Small intestine (tissue), 7 donors: ENCODE results near the gene LTV1. TPM values are rescaled to one million over a fixed set of nuclear protein-coding genes. Genes with fewer than 3 reads are reported as not detected.
A peak's percentile ranks its signal among the peaks of the same experiment; 100 is the strongest.

Experiments used
- DNase-seq, 2 donors: peaks; one replicate each; pipeline versions ENCODE4 v3.0.0 to v3.0.0-alpha.2; 2013
- FAIRE-seq: peaks from 2 replicates; lab custom pipeline; 2012; peaks lifted over from hg19 to GRCh38; lab: Jason Lieb, UNC
- H3K27ac ChIP-seq, 3 donors: one replicate each; pipeline ENCODE4 v1.5.1; 2013; ENCODE audit warnings: low read length in 2 of 3, mild to moderate bottlenecking in 2 of 3, control low read depth in 1 of 3, inconsistent platforms in 1 of 3, low read depth in 1 of 3, moderate library complexity in 1 of 3
- H3K27me3 ChIP-seq, 3 donors: one replicate each; pipeline ENCODE4 v1.6.1; 2013; ENCODE audit warnings: low read length in 3 of 3, inconsistent platforms in 1 of 3; ENCODE audit not compliant: control insufficient read depth in 3 of 3, insufficient read depth in 3 of 3
- H3K36me3 ChIP-seq, 3 donors: one replicate each; pipeline ENCODE4 v1.6.1; 2013; ENCODE audit warnings: low read length in 3 of 3, inconsistent platforms in 1 of 3, low read depth in 1 of 3, mild to moderate bottlenecking in 1 of 3, moderate library complexity in 1 of 3; ENCODE audit not compliant: control insufficient read depth in 3 of 3, insufficient read depth in 2 of 3
- H3K4me1 ChIP-seq, 3 donors: one replicate each; pipeline ENCODE4 v1.6.1; 2013; ENCODE audit warnings: low read length in 2 of 3, inconsistent platforms in 1 of 3, low read depth in 1 of 3, mild to moderate bottlenecking in 1 of 3, moderate library complexity in 1 of 3; ENCODE audit not compliant: control insufficient read depth in 3 of 3, insufficient read depth in 2 of 3
- H3K4me3 ChIP-seq, 3 donors: one replicate each; pipeline ENCODE4 v1.5.1; 2013; ENCODE audit warnings: low read length in 3 of 3, control low read depth in 1 of 3, inconsistent platforms in 1 of 3, low read depth in 1 of 3, mild to moderate bottlenecking in 1 of 3, moderate library complexity in 1 of 3
- H3K9me3 ChIP-seq, 2 donors: one replicate each; pipeline ENCODE4 v1.6.1; 2013; ENCODE audit warnings: low read depth in 1 of 2, low read length in 1 of 2; ENCODE audit not compliant: control insufficient read depth in 2 of 2, insufficient read depth in 1 of 2
- WGBS, 3 donors: extraction: QIAGEN DNeasy Blood & Tissue Kit; methylation state at CpG; one replicate each; pipeline ENCODE4 v1.1.7; 2013; 5-methylcytosine and 5-hydroxymethylcytosine counted together
- polyA plus RNA-seq, 4 donors: library from polyadenylated mRNA; stranded (reverse) in 3 of 4; unstranded in 1 of 4; fragments of 200-250 nt in 3 of 4; fragments of 120-200 nt in 1 of 4; gene quantifications; one replicate each; pipeline versions ENCODE4 v1.2.1 to v1.2.3, GENCODE V29; 2013
- donor health status: healthy with polysubstance abuse.
- donor health status: control.
- donor health status: control.
- donor health status: Bipolar disorder and iron deficiency.
- donor health status: healthy.

Gene LTV1
- polyA plus RNA-seq, 4 donors = 17.3 to 25.7 (median 21.2) TPM

DNA sequence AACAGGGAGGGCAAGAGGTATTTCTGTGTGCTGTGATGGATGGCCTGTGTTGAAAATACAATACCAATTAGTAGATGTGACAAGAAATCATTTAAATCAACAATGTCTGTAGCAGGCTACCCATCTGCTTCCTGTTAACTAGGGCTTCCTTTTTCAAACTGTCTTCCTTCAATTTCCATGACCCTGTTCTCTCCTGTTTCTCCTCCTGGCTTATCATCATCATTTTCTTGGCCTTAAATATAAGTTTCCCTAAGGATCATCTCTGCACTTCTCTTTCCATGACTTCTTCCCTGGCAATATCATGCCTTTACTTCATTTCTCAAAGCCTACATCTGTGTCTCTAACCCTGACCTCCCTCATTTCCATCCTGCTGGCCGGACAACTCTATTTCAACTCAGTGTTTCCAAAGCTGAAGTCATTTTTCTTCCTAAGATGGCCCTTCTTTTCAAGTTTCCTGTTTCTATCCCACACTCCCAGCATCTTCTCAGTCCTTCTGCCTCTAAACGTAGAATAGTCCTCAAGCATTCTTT, 39.3 kb downstream of the LTV1 start:
- FAIRE-seq = no peak
- Histone ChIP-seq H3K4me1 (no peaks in the 10 kb centered on the region), H3K9me3 (peaks cover 0 to 3% of the 10 kb centered on the region in 2 donors), H3K36me3 (no peaks in the 10 kb centered on the region), H3K27me3 (no peaks in the 10 kb centered on the region), H3K27ac (no peak overlapping the region), H3K4me3 (no peak overlapping the region)
- no peak for DNase-seq
- 72 to 92% (median 81%) methylated on average over 2 of the region's 2 CpGs for WGBS, 3 donors

DNA sequence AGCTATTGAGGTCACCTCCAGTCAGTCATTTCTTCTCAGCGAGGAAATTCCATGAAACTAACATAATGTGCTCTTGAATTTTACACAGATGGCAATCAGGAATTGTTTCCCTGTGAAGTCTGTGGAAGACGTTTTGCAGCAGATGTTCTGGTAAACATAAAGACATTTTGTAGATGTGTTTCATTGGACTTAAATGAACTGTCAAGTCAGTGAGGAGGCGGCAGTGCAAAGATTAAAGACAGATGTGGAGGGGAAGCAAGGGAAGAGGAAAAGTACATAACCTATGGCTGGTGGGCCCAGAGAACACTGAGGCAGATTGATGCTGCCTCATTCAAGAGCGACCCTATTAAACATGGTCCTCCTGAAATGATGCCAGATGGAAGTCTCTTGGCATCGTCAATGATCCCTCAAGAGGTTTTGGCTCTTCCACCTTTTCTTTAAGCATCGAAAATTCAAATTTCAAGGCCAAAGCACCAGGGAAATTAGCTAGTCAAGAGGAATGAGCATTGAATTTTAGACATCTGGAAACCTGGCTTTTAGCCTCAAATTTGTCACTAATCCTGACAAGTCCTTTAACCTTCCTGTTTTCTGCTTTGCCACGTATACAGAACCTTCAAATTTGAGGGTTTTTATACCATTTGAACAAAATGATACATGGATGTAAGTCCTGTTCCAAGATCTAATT, 41.2 kb downstream of the LTV1 start:
- WGBS, 3 donors = 67 to 88% (median 85%) methylated on average over 7 of the region's 7 CpGs
- Histone ChIP-seq H3K36me3 (no peaks in the 10 kb centered on the region), H3K27me3 (no peaks in the 10 kb centered on the region), H3K27ac (no peak overlapping the region), H3K9me3 (no peaks in the 10 kb centered on the region), H3K4me3 (no peak overlapping the region), H3K4me1 (no peaks in the 10 kb centered on the region)
- DNase-seq (no peak), FAIRE-seq (no peak)

DNA sequence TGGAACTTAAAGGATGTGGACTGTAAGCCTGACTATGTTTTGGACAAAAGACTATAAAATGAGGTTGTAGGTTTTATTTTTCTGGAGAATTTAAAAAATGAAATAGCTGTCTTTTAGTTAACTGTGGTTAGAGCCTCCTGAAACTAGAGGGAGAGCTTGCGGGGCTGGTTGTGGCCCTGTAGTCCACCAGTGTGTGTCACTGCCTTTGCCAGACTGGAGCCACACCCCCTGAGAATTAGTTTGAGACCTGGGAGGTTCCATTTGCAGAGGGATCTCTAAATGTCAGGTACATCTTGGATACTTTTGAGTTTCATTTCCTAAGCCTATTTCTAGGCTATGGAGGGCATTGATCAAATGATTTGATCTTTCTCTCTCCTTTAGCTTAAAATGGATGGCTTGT, 42.0 kb downstream of the LTV1 start:
- WGBS, 3 donors = 96 to 100% (median 96%) methylated on average over 1 of the region's 1 CpG

GRCh38 chr6:143894655-143895054, 51.5 kb downstream of the LTV1 start:
- no peak for DNase-seq
- Histone ChIP-seq H3K9me3 (no peaks in the 10 kb centered on the region), H3K4me1 (peaks cover 0 to 2% (median 0%) of the 10 kb centered on the region in 3 donors), H3K4me3 (no peak overlapping the region), H3K27me3 (no peaks in the 10 kb centered on the region), H3K36me3 (no peaks in the 10 kb centered on the region), H3K27ac (no peak overlapping the region)
- peak; percentile 73 for FAIRE-seq
- 82 to 93% (median 90%) methylated on average over 1 of the region's 1 CpG for WGBS, 3 donors

More for the DNA sequence above, 42.0 kb downstream of the LTV1 start:
- Histone ChIP-seq H3K27ac (no peak overlapping the region), H3K27me3 (no peaks in the 10 kb centered on the region), H3K4me3 (no peak overlapping the region), H3K9me3 (no peaks in the 10 kb centered on the region), H3K36me3 (no peaks in the 10 kb centered on the region), H3K4me1 (no peaks in the 10 kb centered on the region)
- no peak for DNase-seq
- FAIRE-seq = no peak

- peaks cover 0 to 2% (median 0%) of the 10 kb centered on the region in 3 donors for H3K4me1 ChIP-seq
- H3K27ac ChIP-seq = no peak overlapping the region
- FAIRE-seq (no peak), DNase-seq (peak; percentile 20 to 49)
- H3K27me3 ChIP-seq = no peaks in the 10 kb centered on the region
- H3K4me3 ChIP-seq = peak overlapping the region in 1 of 3 donors; percentile 10
- no peaks in the 10 kb centered on the region for H3K36me3 ChIP-seq
- no peaks in the 10 kb centered on the region for H3K9me3 ChIP-seq
- 15 to 67% (median 26%) methylated on average over 3 of the region's 3 CpGs for WGBS, 3 donors
Observed at GRCh38 chr6:143896126-143896860, 53.2 kb downstream of the LTV1 start.

GRCh38 chr6:143900358-143900757, 57.2 kb downstream of the LTV1 start:
- H3K4me1 ChIP-seq = peaks cover 0 to 2% (median 2%) of the 10 kb centered on the region in 3 donors
- H3K9me3 ChIP-seq = no peaks in the 10 kb centered on the region
- H3K36me3 ChIP-seq = no peaks in the 10 kb centered on the region
- WGBS, 3 donors = 88 to 90% (median 90%) methylated on average over 2 of the region's 2 CpGs
- H3K27me3 ChIP-seq = no peaks in the 10 kb centered on the region
- H3K27ac ChIP-seq = no peak overlapping the region
- FAIRE-seq (no peak), DNase-seq (no peak)
- H3K4me3 ChIP-seq = no peak overlapping the region

GRCh38 chr6:143901885-143902750, 59.0 kb downstream of the LTV1 start:
- H3K4me1 ChIP-seq = peaks cover 0 to 2% (median 0%) of the 10 kb centered on the region in 3 donors
- 39 to 66% (median 54%) methylated on average over 6 of the region's 6 CpGs for WGBS, 3 donors
- H3K4me3 ChIP-seq = no peak overlapping the region
- H3K27me3 ChIP-seq = no peaks in the 10 kb centered on the region
- peak overlapping the region in 2 of 3 donors; percentile 3 to 75 for H3K27ac ChIP-seq
- no peak for FAIRE-seq
- DNase-seq = peak in 1 of 2 donors; percentile 19
- H3K36me3 ChIP-seq = no peaks in the 10 kb centered on the region
- no peaks in the 10 kb centered on the region for H3K9me3 ChIP-seq

DNA sequence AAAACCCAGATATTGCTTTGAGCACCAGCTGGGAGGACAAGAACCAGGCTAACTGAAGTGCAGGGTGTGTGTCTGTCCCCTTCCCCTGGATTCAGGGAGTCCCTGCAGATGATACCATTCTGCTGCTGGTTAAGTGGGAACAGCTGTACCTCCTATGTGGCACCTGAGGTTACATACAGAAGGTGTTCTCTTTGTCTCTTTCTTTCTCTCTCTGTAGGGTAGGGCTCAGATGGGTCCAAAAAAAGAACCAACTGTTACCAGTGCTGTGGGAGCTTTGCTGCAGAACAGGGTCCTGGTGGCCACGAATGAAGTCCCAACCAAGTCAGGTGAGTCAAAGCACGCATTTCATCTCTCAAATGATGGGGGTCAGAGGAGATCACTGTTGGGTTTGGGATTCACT, 59.7 kb downstream of the LTV1 start:
- FAIRE-seq = no peak
- peak overlapping the region in 1 of 3 donors; percentile 32 for H3K27ac ChIP-seq
- no peaks in the 10 kb centered on the region for H3K9me3 ChIP-seq
- H3K4me1 ChIP-seq = peaks cover 0 to 2% (median 0%) of the 10 kb centered on the region in 3 donors
- DNase-seq = no peak
- whole genome bisulfite sequencing, 3 donors = 93 to 98% (median 94%) methylated on average over 2 of the region's 2 CpGs
- no peaks in the 10 kb centered on the region for H3K36me3 ChIP-seq
- H3K4me3 ChIP-seq = no peak overlapping the region
- no peaks in the 10 kb centered on the region for H3K27me3 ChIP-seq
